Inflammatory macrophage treated with lipopolysaccharide for 4 hours (primary cell): ENCODE data around the gene BDH1.

Source experiments
- DNase-seq: peaks from one replicate; pipeline ENCODE4 v3.0.0-alpha.2; 2020

BDH1 gene

GRCh38 chr3:197504641-197505121, 51.1 kb downstream of the BDH1 start:
- DNase-seq = no peak

GRCh38 chr3:197504229-197504628, 51.5 kb downstream of the BDH1 start:
- DNase-seq = no peak

DNA sequence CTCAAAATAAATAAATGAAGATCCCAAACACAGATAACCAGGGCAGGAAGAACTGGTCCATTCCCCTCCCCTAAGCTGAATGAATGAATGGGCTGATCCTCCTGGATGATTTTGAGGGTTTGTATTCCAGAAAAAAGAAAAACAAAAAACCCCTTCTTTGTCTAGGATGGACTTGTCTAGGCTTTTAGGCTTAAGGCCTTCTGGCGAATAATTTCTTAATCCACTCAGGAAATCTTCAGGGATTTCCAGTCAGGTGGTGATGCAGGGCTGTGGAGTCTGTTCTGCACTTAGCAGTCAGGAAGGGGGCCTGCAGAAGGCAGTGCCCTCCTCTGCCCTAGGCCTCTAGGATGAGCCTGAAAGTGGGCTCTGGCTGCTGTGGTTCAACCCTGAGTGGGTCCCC, 52.1 kb downstream of the BDH1 start:
- DNase-seq = no peak

GRCh38 chr3:197501879-197502620, 53.7 kb downstream of the BDH1 start:
- DNase-seq = peak; percentile 85

GRCh38 chr3:197501496-197501878, 54.3 kb downstream of the BDH1 start:
- DNase-seq = peak; percentile 47

GRCh38 chr3:197500812-197501211, 55.0 kb downstream of the BDH1 start:
- DNase-seq = no peak

GRCh38 chr3:197499427-197499826, 56.3 kb downstream of the BDH1 start:
- DNase-seq = no peak

DNA sequence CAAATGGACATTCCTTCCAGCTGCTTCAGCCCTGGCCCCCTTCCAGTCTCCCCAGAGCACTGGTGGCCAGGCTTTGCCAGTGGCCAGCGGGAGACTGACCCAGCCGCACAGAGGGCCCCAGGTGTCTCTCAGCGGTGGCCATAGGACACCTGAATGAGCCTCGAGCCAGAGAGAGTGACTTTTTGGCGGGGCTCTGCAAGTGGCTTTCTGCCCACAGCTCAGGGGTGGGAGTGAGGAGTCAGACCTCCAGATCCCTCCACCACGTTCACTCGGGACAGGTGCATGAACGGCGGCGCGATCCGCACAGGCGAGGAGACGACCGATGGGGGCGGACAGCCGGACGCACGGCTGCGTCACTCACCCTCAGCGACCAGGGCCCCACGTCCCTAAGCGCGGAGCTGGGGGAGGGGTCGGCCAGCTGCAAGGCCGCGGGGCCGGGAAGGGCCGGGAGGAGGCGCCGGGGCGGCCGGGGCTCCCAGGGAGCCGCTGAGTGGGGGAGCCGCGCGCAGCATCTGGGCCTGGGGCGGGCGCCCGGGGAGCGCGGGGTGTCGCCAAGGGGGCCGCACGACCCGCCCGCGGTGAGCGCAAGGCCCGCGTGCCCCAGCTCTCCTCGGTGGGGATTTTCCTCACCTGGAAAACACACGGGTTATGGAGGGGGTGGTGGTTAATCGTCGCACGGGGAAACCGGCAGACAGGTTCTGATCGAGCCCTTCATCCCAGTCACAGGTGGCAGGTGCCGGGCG, 57.1 kb downstream of the BDH1 start:
- DNase-seq = no peak

GRCh38 chr3:197496746-197497125, 59.0 kb downstream of the BDH1 start:
- no peak for DNase-seq

DNA sequence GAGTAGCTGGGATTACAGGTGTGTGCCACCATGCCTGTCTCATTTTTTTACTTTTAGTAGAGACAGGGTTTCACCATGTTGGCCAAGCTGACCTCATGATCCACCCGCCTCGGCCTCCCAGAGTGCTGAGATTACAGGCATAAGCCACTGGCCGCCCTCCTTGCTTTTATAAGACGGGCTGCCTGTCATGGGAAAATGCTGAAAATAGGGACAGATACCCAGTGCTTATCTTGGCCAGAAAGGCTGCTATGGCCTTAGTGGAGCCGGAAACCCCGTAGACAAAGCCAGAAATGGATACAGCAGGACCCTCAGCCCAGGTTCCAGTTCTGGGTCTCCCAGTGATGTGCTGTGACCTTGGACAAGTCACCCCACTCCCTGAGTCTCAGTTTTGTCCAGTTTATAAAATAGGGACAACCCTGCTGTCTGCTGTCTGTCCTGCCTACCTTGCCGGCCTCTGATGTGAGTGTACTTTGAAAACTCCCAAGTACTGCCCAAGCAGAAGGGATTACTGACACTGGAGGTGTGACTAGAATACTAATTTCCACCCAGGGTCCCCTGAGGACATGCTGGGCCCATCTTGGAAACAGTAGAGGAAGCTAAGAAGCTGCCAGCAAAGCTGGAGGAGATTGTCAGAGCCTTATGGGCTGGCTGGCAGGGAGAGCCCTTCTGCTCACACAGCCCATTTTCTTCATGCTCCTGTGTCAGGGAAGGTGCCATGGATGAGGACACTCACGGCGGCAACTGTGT, 59.6 kb downstream of the BDH1 start:
- no peak for DNase-seq

- no peak for DNase-seq
Measured at GRCh38 chr3:197495499-197495898, 60.3 kb downstream of the BDH1 start.

- DNase-seq = no peak
Measured at GRCh38 chr3:197495059-197495455, 60.7 kb downstream of the BDH1 start.

DNA sequence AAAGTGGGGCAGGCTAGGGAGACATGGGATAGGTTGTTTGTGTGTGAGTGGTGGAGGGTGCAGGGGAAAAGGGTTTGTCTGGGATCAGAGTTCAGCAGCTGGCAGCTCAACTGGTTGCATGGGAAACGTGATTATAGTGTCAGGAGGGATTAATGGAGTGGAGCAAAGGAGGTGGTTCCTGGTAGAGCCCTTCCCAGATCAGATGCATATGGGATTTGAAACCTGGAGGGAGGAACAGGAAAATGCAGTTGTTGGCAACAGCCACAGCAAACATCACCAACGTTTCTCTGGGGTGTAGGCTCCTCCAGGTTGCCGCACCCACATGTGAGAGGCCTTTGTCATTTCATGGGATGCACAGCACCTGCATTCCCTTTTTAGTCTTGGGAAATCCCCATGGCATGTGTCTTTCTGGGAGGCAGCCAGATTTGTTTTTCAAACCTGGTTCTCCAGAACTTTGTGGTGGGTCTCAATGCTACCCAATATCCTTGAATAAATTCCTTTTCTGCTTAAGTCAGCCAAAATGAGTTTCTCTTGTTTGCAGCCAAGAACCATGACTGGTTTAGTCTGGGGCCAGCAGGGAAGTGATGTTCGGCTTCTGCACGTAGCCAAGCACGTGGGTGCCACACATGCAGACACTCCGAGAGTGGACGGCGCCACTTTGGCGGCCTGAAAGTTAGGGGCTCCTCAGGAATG, 61.3 kb downstream of the BDH1 start:
- no peak for DNase-seq

DNA sequence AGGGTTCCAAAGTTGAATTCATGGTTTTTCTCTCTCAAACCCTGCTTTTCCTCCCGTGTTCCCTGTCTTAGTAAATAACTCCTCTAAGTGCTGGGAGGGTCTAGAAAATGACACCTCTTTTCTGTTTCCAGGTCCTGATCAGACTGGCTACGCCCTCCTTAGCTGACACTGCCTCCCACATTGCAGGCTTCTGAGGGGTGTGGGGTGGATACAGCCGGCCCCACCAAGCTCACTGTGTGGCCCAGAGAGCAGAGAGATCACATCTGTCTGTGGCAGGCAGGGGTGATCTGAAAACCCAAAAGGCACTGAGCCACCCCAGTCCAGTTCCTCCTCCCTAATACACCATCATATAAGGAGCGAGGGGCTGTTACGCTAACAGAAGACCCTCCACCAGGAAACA, 62.7 kb downstream of the BDH1 start:
- DNase-seq = no peak

- DNase-seq = no peak
Measured at GRCh38 chr3:197491923-197492664, 63.7 kb downstream of the BDH1 start.

DNA sequence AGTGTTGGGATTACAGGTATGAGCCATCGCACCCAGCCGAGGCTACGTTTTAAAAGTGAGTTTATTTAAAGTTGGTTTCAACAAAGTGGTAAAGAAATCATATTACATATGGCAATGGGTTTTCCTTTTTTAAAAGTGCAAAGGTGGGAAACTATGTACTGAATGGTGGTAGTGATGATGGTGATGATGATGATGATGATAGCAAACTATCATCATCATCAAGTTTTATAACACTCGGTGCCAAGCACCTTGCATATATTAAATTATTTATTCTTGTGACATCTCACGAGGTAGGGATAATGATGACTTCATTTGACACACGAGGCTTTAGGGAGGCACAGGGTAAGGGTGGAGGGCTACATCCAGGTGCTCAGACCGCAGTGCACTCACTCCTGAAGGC, 64.3 kb downstream of the BDH1 start:
- DNase-seq = no peak

DNA sequence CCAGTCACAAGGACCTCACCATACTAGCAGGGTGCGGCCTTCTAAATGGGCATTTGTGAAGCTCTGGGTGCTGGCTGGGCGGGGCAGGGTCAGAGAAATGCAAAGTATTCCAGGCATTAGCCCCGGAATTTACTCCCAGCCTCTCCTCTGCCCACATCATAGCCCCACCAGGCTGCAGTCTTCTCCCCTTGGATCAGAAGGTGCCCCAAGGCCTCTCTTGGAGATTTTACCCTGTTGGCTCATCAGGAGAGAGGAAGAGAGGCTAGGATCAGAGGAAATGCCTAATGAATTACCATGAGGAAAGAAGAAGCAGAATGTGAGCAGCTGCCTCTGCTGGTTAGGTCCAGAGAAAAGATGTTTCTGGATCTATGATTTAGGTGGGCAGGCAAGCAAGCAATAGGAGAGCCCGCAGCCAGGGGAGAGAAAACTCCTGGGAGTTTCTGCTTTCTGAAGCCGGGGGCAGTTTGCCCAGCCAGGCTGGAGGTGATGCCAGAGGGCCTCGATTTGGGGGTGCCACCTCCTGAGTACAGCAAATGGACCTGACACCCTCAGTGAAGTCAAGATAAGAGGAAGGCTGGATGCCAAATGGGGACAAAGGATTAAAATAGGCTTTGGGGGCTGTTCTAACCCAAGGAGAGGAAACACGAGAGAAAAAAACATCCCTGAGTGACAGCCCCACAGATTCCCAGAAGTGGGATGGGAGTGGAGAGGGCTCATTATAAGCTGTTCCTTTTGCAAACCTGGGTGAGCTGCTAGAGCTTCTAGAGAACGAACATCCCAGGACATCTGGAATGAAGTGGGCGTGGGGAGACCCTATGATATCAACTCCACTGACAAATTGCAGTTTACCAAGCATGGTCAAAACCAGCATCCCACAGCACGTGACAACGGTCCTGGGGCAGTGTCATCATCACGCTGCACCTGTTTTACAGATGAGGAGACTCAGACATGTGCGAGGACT, 65.4 kb downstream of the BDH1 start:
- no peak for DNase-seq

GRCh38 chr3:197487911-197488391, 67.8 kb downstream of the BDH1 start:
- DNase-seq = no peak

DNA sequence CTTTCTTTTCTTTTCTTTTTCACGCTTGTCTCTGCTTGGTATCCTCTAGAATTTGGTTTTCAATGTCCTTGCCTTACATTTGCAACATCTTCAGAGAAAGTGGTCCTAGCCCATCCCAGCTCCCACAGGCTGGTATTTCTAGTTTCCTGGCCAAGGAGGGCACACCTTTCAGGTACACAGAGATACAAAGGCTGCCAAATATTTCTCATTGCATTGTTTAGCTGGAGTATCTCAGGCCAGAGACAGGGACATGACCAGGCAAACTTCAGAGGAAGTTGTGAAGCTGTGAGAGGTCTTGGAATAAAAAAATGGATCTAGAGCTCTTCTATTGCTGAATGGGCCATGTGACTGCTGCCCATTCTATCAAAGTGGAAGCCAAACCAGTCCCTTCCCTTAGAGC, 68.9 kb downstream of the BDH1 start:
- no peak for DNase-seq

GRCh38 chr3:197485143-197485542, 70.6 kb downstream of the BDH1 start:
- DNase-seq = no peak
